Gastroesophageal sphincter (tissue), 4 donors: ENCODE data around the gene ACTR3. TPM values are rescaled to one million over a fixed set of nuclear protein-coding genes. Genes with fewer than 3 reads are reported as not detected.

Experiments used
- ATAC-seq: fragments of 150-250 bp; one replicate; pipeline ENCODE4 v1.9.1; 2016; ENCODE audit warnings: mild to moderate bottlenecking, moderate library complexity
- H3K27ac ChIP-seq, 4 donors: fragments of 200-600 bp; sonication (generic) in 3 of 4; 1 replicate in 3 of 4; 2 replicates in 1 of 4; pipeline ENCODE4 v1.5.1; 2016 to 2019
- H3K27me3 ChIP-seq: fragments of 200-600 bp; sonication (generic); one replicate; pipeline ENCODE4 v1.5.1; 2019
- H3K36me3 ChIP-seq, 2 donors: fragments of 200-600 bp; sonication (generic); one replicate each; pipeline ENCODE4 v1.5.1; 2019; ENCODE audit warnings: control low read depth in 1 of 2
- H3K4me1 ChIP-seq, 3 donors: fragments of 200-600 bp; sonication (generic); 1 replicate in 2 of 3; 2 replicates in 1 of 3; pipeline ENCODE4 v1.5.1; 2016 to 2019; ENCODE audit warnings: control low read depth in 2 of 3
- H3K4me3 ChIP-seq, 2 donors: fragments of 200-600 bp; sonication (generic); one replicate each; pipeline ENCODE4 v1.5.1; 2019; ENCODE audit warnings: mild to moderate bottlenecking in 1 of 2, moderate library complexity in 1 of 2
- H3K9me3 ChIP-seq, 3 donors: fragments of 200-600 bp; sonication (generic); one replicate each; pipeline ENCODE4 v1.5.1; 2017 to 2019; ENCODE audit warnings: control low read depth in 2 of 3
- EP300 ChIP-seq: sonication (generic); formaldehyde crosslinking; IDR thresholded peaks from one replicate; pipeline ENCODE4 v1.6.1; 2017; ENCODE audit warnings: antibody characterized with exemption, mild to moderate bottlenecking
- POLR2A ChIP-seq, 2 donors: fragments of 450-650 bp; IDR thresholded peaks; one replicate each; pipeline ENCODE4 v1.6.1; 2017; ENCODE audit warnings: antibody characterized with exemption in 2 of 2, mild to moderate bottlenecking in 2 of 2, moderate library complexity in 1 of 2
- POLR2AphosphoS5 ChIP-seq: sonication (generic); formaldehyde crosslinking; IDR thresholded peaks from one replicate; pipeline ENCODE4 v1.6.1; 2017; ENCODE audit warnings: antibody characterized with exemption
- WGBS, 2 donors: methylation state at CpG; one replicate each; pipeline ENCODE4 v1.1.5; 2018; ENCODE audit warnings: low coverage in 1 of 2; 5-methylcytosine and 5-hydroxymethylcytosine counted together
- total RNA-seq, 4 donors: library from RNA; depleted of rRNA; stranded (reverse); fragments of >200 nt; gene quantifications; one replicate each; pipeline ENCODE4 v1.1.0, GENCODE V29; 2016
- TF ChIP-seq, protein P1 (sequence below), 4 experiments: fragments of 200-600 bp in 2 of 4; fragments of 450-650 bp in 2 of 4; sonication (generic) in 1 of 4; IDR thresholded peaks; one replicate each; pipeline ENCODE4 v1.5.1; 2017 to 2019; ENCODE audit warnings: antibody characterized with exemption in 4 of 4, mild to moderate bottlenecking in 2 of 4, moderate library complexity in 2 of 4

The ACTR3 gene
- total RNA-seq, 4 donors from 2014 or later, result 181 to 266 (median 200) TPM

DNA sequence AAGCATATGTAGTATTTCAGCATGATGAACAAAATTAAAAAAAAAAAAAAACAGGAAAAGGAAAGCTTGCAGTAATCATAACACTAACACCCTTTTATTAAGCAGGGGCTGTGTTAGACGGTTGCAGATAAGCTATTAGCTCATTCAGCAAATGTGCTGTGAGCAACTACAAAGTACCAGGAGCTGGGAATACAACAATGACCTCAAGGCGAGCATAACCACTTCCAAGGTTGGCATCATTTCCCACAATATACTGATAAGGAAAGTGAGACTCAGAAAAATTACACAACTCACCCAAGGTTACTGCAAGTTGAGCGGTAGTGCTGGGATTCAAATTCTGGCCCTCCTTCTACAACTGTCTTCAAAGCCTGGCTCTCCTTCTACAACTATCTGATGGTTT, 38.2 kb upstream of the ACTR3 start:
- H3K4me1 ChIP-seq, result no peaks in the 10 kb centered on the region
- no peaks in the 10 kb centered on the region for H3K36me3 ChIP-seq
- TF ChIP-seq EP300 (no peak), POLR2AphosphoS5 (no peak), POLR2A (IDR thresholded peaks at IDR 0.05) (no peak)
- TF ChIP-seq, protein P1, sequence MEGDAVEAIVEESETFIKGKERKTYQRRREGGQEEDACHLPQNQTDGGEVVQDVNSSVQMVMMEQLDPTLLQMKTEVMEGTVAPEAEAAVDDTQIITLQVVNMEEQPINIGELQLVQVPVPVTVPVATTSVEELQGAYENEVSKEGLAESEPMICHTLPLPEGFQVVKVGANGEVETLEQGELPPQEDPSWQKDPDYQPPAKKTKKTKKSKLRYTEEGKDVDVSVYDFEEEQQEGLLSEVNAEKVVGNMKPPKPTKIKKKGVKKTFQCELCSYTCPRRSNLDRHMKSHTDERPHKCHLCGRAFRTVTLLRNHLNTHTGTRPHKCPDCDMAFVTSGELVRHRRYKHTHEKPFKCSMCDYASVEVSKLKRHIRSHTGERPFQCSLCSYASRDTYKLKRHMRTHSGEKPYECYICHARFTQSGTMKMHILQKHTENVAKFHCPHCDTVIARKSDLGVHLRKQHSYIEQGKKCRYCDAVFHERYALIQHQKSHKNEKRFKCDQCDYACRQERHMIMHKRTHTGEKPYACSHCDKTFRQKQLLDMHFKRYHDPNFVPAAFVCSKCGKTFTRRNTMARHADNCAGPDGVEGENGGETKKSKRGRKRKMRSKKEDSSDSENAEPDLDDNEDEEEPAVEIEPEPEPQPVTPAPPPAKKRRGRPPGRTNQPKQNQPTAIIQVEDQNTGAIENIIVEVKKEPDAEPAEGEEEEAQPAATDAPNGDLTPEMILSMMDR (IDR thresholded peaks at IDR 0.05), result no peak
- WGBS, 2 donors, result 34 to 69% methylated on average over 3 of the region's 3 CpGs
- no peaks in the 10 kb centered on the region for H3K9me3 ChIP-seq
- H3K4me3 ChIP-seq, result no peak overlapping the region
- no peaks in the 10 kb centered on the region for H3K27me3 ChIP-seq
- no peak for ATAC-seq
- H3K27ac ChIP-seq, result no peak overlapping the region

DNA sequence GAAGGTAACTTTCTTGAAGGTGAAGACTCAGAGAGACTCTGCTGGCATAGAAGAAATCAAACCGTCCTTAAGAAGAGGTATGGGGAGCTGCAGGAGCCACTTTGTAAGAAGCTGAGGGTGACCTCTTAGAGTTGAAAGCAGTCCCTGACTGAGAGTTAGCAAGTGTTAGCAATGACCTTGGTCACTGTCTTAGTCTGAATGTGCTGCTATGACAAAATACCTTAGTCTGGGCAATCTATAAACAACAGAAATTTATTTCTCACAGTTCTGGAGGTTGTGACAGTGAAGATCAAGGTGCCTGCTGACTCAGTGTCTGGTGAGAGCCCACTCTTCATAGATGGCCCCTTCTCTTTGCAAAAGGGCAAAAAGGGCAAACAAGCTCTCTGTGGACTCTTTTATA, 35.7 kb upstream of the ACTR3 start:
- no peak for ATAC-seq
- H3K4me3 ChIP-seq, result no peak overlapping the region
- H3K9me3 ChIP-seq, result no peaks in the 10 kb centered on the region
- no peaks in the 10 kb centered on the region for H3K27me3 ChIP-seq
- no peaks in the 10 kb centered on the region for H3K4me1 ChIP-seq
- TF ChIP-seq POLR2AphosphoS5 (no peak), POLR2A (IDR thresholded peaks at IDR 0.05) (no peak), EP300 (no peak)
- TF ChIP-seq, protein P1 (IDR thresholded peaks at IDR 0.05), result no peak
- WGBS, 2 donors, result 92% methylated on average over 1 of the region's 1 CpG; no CpG with 5 or more reads in 1 of the 2 donors
- no peak overlapping the region for H3K27ac ChIP-seq
- no peaks in the 10 kb centered on the region for H3K36me3 ChIP-seq

DNA sequence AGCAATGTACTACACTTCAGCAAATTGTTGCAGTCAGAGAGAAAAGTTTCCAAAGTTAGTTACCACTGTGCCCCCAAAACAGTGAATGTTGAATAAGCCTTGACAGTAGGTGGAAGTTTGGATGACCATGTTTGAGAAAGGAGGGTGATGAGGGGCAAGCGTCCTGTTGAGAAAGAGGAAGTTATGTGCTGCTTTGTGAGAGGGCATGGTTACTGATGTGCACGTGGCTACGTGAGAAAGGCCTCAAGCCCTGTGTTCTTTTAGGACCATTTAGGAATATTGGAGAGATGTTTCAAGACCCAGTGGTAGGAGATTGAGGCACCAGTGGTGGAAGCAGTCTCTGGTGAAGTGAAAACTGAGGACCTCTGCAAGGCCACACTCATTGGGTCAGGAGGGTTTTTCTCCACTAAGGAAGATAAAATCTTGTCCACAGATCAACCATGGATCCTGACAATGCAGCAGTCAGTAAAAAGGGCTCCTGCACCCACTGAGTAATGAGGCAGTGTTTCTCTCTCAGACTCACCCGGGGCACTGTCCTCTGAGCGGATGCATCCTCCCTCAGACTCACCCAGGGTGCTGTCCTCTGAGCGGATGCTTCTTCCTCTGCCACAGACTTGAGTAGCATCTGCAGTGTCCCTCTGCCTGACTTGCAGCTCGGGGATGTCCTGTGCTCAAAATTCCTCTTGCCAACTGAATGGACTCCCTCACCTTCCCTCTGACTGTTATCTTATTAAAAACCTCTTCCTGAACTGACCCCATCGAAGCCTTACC, 34.7 kb upstream of the ACTR3 start:
- no peak overlapping the region for H3K27ac ChIP-seq
- H3K4me3 ChIP-seq, result no peak overlapping the region
- H3K4me1 ChIP-seq, result no peaks in the 10 kb centered on the region
- TF ChIP-seq POLR2AphosphoS5 (no peak), EP300 (no peak), POLR2A (IDR thresholded peaks at IDR 0.05) (no peak)
- TF ChIP-seq, protein P1 (IDR thresholded peaks at IDR 0.05), result no peak
- no peaks in the 10 kb centered on the region for H3K9me3 ChIP-seq
- no peaks in the 10 kb centered on the region for H3K36me3 ChIP-seq
- ATAC-seq, result no peak
- H3K27me3 ChIP-seq, result no peaks in the 10 kb centered on the region
- 63 to 78% methylated on average over 5 to 7 of the region's 8 CpGs for WGBS, 2 donors

DNA sequence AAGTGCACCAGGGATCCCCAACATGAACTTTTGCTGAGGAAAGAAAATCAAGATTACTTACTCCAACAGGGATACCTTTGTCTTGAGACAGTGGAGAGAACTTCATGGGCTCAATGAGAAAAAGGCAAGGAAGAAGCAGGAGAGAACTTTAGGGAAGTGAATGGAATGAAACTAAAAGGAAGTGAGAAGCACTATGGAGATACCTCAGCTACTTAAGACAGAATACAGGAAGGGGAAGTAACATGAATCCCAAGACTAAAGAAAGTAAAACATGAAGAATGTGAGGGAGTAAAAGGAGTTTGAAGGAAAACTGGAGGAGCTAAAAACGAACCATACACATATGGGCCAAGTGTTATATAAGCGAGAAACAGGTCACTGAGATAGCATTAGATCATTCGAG, 32.4 kb upstream of the ACTR3 start:
- Histone ChIP-seq H3K4me3 (no peak overlapping the region), H3K27me3 (peaks cover 6% of the 10 kb centered on the region), H3K4me1 (no peaks in the 10 kb centered on the region), H3K9me3 (no peaks in the 10 kb centered on the region), H3K36me3 (peaks cover 0 to 7% of the 10 kb centered on the region in 2 donors), H3K27ac (no peak overlapping the region)
- ATAC-seq, result no peak
- no peak for TF ChIP-seq POLR2A (IDR thresholded peaks at IDR 0.05)
- TF ChIP-seq, protein P1 (IDR thresholded peaks at IDR 0.05), result no peak
- 63 to 69% methylated on average over 2 to 3 of the region's 3 CpGs for WGBS, 2 donors

DNA sequence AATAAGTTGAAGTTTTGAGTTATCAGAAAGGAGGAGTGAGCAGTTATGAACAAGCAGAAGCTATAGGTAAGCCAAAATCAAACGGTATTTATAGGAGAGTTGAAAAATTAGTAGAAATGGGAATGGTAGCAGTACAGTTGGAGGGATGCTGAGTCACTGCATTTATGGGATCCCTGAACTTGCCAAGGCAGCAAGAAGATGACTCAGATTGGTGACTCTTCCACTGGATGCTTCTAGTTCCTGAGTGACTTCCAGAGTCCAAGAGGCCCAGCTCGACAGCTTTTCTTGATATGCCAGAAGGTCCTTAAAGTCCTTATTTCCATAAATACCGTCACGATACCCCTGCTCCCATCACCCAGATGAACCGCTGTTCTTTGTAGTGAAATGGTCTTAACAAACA, 31.1 kb upstream of the ACTR3 start:
- no peak for TF ChIP-seq EP300
- no peaks in the 10 kb centered on the region for H3K9me3 ChIP-seq
- ATAC-seq, result no peak
- no peak overlapping the region for H3K4me3 ChIP-seq
- peaks cover 0 to 7% of the 10 kb centered on the region in 2 donors for H3K36me3 ChIP-seq
- no peaks in the 10 kb centered on the region for H3K4me1 ChIP-seq
- peaks cover 6% of the 10 kb centered on the region for H3K27me3 ChIP-seq
- no peak overlapping the region for H3K27ac ChIP-seq
- 68 to 94% methylated on average over 5 of the region's 5 CpGs for WGBS, 2 donors
